Activated B cell treated with CpG ODN at 0.5 μM for 24 hours (primary cell): ENCODE measurements around the gene DSCAM. TPM values are rescaled to one million over a fixed set of nuclear protein-coding genes. Genes with fewer than 3 reads are reported as not detected.

ENCODE experiments used
- ATAC-seq: fragments of 200-7000 bp; cut with Tn5 transposase; one replicate; pipeline ENCODE4 v1.10.0; 2021; ENCODE audit warnings: low read depth, mild to moderate bottlenecking, moderate library complexity
- CTCF ChIA-PET: fragments of 350-600 bp; sonication (Branson Sonifier 250); formaldehyde crosslinking; loops from one replicate; lab custom pipeline; 2021; ENCODE audit warnings: antibody characterized with exemption; lab: Charles Lee
- POLR2A ChIA-PET: fragments of 350-600 bp; sonication (Branson Sonifier 250); formaldehyde crosslinking; loops from one replicate; lab custom pipeline; 2021; ENCODE audit warnings: antibody characterized with exemption; lab: Charles Lee
- DNase-seq: peaks from one replicate; pipeline ENCODE4 v3.0.0; 2022
- H3K27ac Mint-ChIP-seq: one replicate; pipeline ENCODE4 v1.8.0; 2020; ENCODE audit warnings: mixed read lengths
- H3K27me3 Mint-ChIP-seq: one replicate; pipeline ENCODE4 v1.8.0; 2021; ENCODE audit warnings: mixed read lengths
- H3K36me3 Mint-ChIP-seq: one replicate; pipeline ENCODE4 v1.8.0; 2021; ENCODE audit warnings: low read depth, mixed read lengths
- H3K4me1 Mint-ChIP-seq: one replicate; pipeline ENCODE4 v1.8.0; 2021; ENCODE audit warnings: mixed read lengths
- H3K4me3 Mint-ChIP-seq: one replicate; pipeline ENCODE4 v1.8.0; 2020; ENCODE audit warnings: mild to moderate bottlenecking, mixed read lengths
- H3K9me3 Mint-ChIP-seq: one replicate; pipeline ENCODE4 v1.8.0; 2020; ENCODE audit warnings: mixed read lengths
- CTCF ChIP-seq: fragments of 200-600 bp; IDR thresholded peaks from one replicate; pipeline ENCODE4 v1.8.0; 2022; ENCODE audit warnings: antibody characterized with exemption, mild to moderate bottlenecking
- intact Hi-C: fragments of 100-400 bp; cut with micrococcal nuclease; formaldehyde crosslinking; loops from one replicate; pipeline ENCODE4 v1.15.1; 2024
- total RNA-seq: library from RNA; stranded (reverse); gene quantifications from 2 replicates; pipeline ENCODE4 v1.2.3, GENCODE V29; 2022

Gene DSCAM
- total RNA-seq, 1 donor from 2014 or later = not detected

- ChIA-PET POLR2A (no interaction called here), CTCF (no interaction called here)
- Mint-ChIP-seq H3K4me3 (no peak overlapping the region), H3K4me1 (no peaks in the 10 kb centered on the region), H3K36me3 (no peaks in the 10 kb centered on the region), H3K27ac (no peak overlapping the region), H3K9me3 (peaks cover 5% of the 10 kb centered on the region), H3K27me3 (no peaks in the 10 kb centered on the region)
- DNase-seq (no peak), ATAC-seq (no peak)
- intact Hi-C loops = no loop called here
- no peak for TF ChIP-seq CTCF
Measured at GRCh38 chr21:40531431-40532110, 315.4 kb downstream of the DSCAM start.

GRCh38 chr21:40531016-40531415 is 315.9 kb downstream of the DSCAM start:
- POLR2A ChIA-PET = no interaction called here
- H3K36me3 Mint-ChIP-seq = no peaks in the 10 kb centered on the region
- H3K9me3 Mint-ChIP-seq = peaks cover 5% of the 10 kb centered on the region
- H3K27ac Mint-ChIP-seq = no peak overlapping the region
- no peaks in the 10 kb centered on the region for H3K27me3 Mint-ChIP-seq
- CTCF ChIA-PET = no interaction called here
- H3K4me1 Mint-ChIP-seq = no peaks in the 10 kb centered on the region
- no peak overlapping the region for H3K4me3 Mint-ChIP-seq
- no peak for TF ChIP-seq CTCF
- ATAC-seq = no peak
- intact Hi-C loops = no loop called here
- DNase-seq = no peak

- ATAC-seq (no peak), DNase-seq (no peak)
- H3K4me3 Mint-ChIP-seq = no peak overlapping the region
- CTCF ChIA-PET = no interaction called here
- no peaks in the 10 kb centered on the region for H3K36me3 Mint-ChIP-seq
- POLR2A ChIA-PET = no interaction called here
- intact Hi-C loops = no loop called here
- no peaks in the 10 kb centered on the region for H3K4me1 Mint-ChIP-seq
- no peaks in the 10 kb centered on the region for H3K27me3 Mint-ChIP-seq
- H3K27ac Mint-ChIP-seq = no peak overlapping the region
- no peaks in the 10 kb centered on the region for H3K9me3 Mint-ChIP-seq
- TF ChIP-seq CTCF = no peak
Measured at GRCh38 chr21:40517646-40518045, 329.3 kb downstream of the DSCAM start.

- H3K9me3 Mint-ChIP-seq = no peaks in the 10 kb centered on the region
- CTCF ChIA-PET = no interaction called here
Measured at GRCh38 chr21:40516335-40516734, 330.6 kb downstream of the DSCAM start.

GRCh38 chr21:40512590-40512989 is 334.4 kb downstream of the DSCAM start:
- H3K36me3 Mint-ChIP-seq = no peaks in the 10 kb centered on the region
- CTCF ChIA-PET = no interaction called here
- no peak overlapping the region for H3K4me3 Mint-ChIP-seq
- ATAC-seq (no peak), DNase-seq (no peak)
- H3K27me3 Mint-ChIP-seq = no peaks in the 10 kb centered on the region
- no peak overlapping the region for H3K27ac Mint-ChIP-seq
- POLR2A ChIA-PET = no interaction called here
- intact Hi-C loops = no loop called here
- H3K4me1 Mint-ChIP-seq = no peaks in the 10 kb centered on the region
- no peak for TF ChIP-seq CTCF
- H3K9me3 Mint-ChIP-seq = no peaks in the 10 kb centered on the region

More at GRCh38 chr21:40516335-40516734, 330.6 kb downstream of the DSCAM start:
- Mint-ChIP-seq H3K4me3 (no peak overlapping the region), H3K36me3 (no peaks in the 10 kb centered on the region), H3K27me3 (no peaks in the 10 kb centered on the region), H3K27ac (no peak overlapping the region), H3K4me1 (no peaks in the 10 kb centered on the region)
- intact Hi-C loops = no loop called here
- POLR2A ChIA-PET = no interaction called here
- DNase-seq = no peak
- ATAC-seq = no peak
- no peak for TF ChIP-seq CTCF
